Cardiac muscle cell (in vitro differentiated cells and primary cell): Measurements from ENCODE around the gene ULK2. TPM values are rescaled to one million over a fixed set of nuclear protein-coding genes. Genes with fewer than 3 reads are reported as not detected.
A peak's percentile ranks its signal among the peaks of the same experiment; 100 is the strongest.

Experiments
- DNase-seq, 2 donors: peaks; one replicate each; pipeline versions ENCODE4 v3.0.0 to v3.0.0-alpha.2; 2010 to 2017; ENCODE audit warnings: low read depth in 1 of 2, low spot score in 1 of 2
- H3K27ac ChIP-seq: fragments of 200-600 bp; sonication (generic); 2 replicates; pipeline ENCODE4 v1.5.1; 2016
- H3K27me3 ChIP-seq: fragments of 200-600 bp; sonication (generic); 2 replicates; pipeline ENCODE4 v1.6.0; 2016; ENCODE audit warnings: control low read depth
- H3K36me3 ChIP-seq: fragments of 200-600 bp; sonication (generic); 2 replicates; pipeline ENCODE4 v1.5.1; 2016; ENCODE audit warnings: control low read depth
- H3K4me1 ChIP-seq: fragments of 200-600 bp; sonication (generic); 2 replicates; pipeline ENCODE4 v1.8.1; 2017; ENCODE audit warnings: low read depth, mild to moderate bottlenecking, mixed run types
- H3K4me3 ChIP-seq: fragments of 200-600 bp; sonication (generic); 2 replicates; pipeline ENCODE4 v1.5.1; 2016; ENCODE audit warnings: mild to moderate bottlenecking
- H3K9me3 ChIP-seq: fragments of 200-600 bp; sonication (generic); 2 replicates; pipeline ENCODE4 v1.5.1; 2017; ENCODE audit warnings: low read depth, mild to moderate bottlenecking, control low read depth
- CTCF ChIP-seq: IDR thresholded peaks from 2 replicates; pipeline ENCODE4 v1.5.1; 2012; ENCODE audit warnings: low read depth, mild to moderate bottlenecking, low read length
- polyA plus RNA-seq: library from polyadenylated mRNA; unstranded; fragments of >200 nt; fragmentation: Nextera tagmentation; extraction: Ambion mirVana; gene quantifications from 2 replicates; pipeline ENCODE4 v1.2.1, GENCODE V29; 2016
- total RNA-seq: library from RNA; depleted of rRNA; stranded (reverse); fragments of >200 nt; gene quantifications from 2 replicates; pipeline ENCODE4 v1.2.3, GENCODE V29; 2016

Gene ULK2
- total and polyA plus RNA-seq, 2 experiments from 2014 or later, result 13.3 to 24.5 TPM

- Histone ChIP-seq H3K27me3 (no peaks in the 10 kb centered on the region), H3K36me3 (no peaks in the 10 kb centered on the region), H3K4me1 (peaks cover 6% of the 10 kb centered on the region), H3K27ac (no peak overlapping the region), H3K4me3 (no peak overlapping the region), H3K9me3 (no peaks in the 10 kb centered on the region)
- no peak for TF ChIP-seq CTCF
- DNase-seq, result no peak
Observed at GRCh38 chr17:19753661-19754463, 113.9 kb downstream of the ULK2 start.

GRCh38 chr17:19753051-19753509 lies 114.7 kb downstream of the ULK2 start:
- Histone ChIP-seq H3K4me3 (no peak overlapping the region), H3K36me3 (no peaks in the 10 kb centered on the region), H3K4me1 (peaks cover 6% of the 10 kb centered on the region), H3K9me3 (no peaks in the 10 kb centered on the region), H3K27me3 (no peaks in the 10 kb centered on the region), H3K27ac (no peak overlapping the region)
- TF ChIP-seq CTCF, result no peak
- DNase-seq, result peak in 1 of 2 donors; percentile 73

GRCh38 chr17:19752216-19753050 lies 115.3 kb downstream of the ULK2 start:
- Histone ChIP-seq H3K9me3 (no peaks in the 10 kb centered on the region), H3K27me3 (no peaks in the 10 kb centered on the region), H3K4me1 (peaks cover 6% of the 10 kb centered on the region), H3K36me3 (no peaks in the 10 kb centered on the region), H3K4me3 (no peak overlapping the region), H3K27ac (no peak overlapping the region)
- no peak for DNase-seq
- no peak for TF ChIP-seq CTCF

- H3K27ac ChIP-seq, result no peak overlapping the region
- no peak for TF ChIP-seq CTCF
- no peaks in the 10 kb centered on the region for H3K27me3 ChIP-seq
- no peaks in the 10 kb centered on the region for H3K9me3 ChIP-seq
- no peak overlapping the region for H3K4me3 ChIP-seq
- H3K4me1 ChIP-seq, result no peaks in the 10 kb centered on the region
- no peaks in the 10 kb centered on the region for H3K36me3 ChIP-seq
- no peak for DNase-seq
Observed at GRCh38 chr17:19750835-19751234, 116.9 kb downstream of the ULK2 start.

GRCh38 chr17:19750020-19750572 lies 117.6 kb downstream of the ULK2 start:
- no peaks in the 10 kb centered on the region for H3K4me1 ChIP-seq
- peaks cover 3% of the 10 kb centered on the region for H3K27me3 ChIP-seq
- no peak overlapping the region for H3K4me3 ChIP-seq
- TF ChIP-seq CTCF, result no peak
- H3K27ac ChIP-seq, result no peak overlapping the region
- H3K36me3 ChIP-seq, result no peaks in the 10 kb centered on the region
- no peaks in the 10 kb centered on the region for H3K9me3 ChIP-seq
- no peak for DNase-seq
